GM18505 (cell line): ENCODE measurements around the gene HOXA2.

Source experiments
- ATAC-seq: cut with Tn5 transposase; IDR thresholded peaks from one replicate; pipeline ENCODE4 v1.9.1; 2021; ENCODE audit not compliant: unreplicated experiment
- POLR2A ChIP-seq: IDR thresholded peaks from 4 replicates; pipeline ENCODE4 v1.6.1; 2011; ENCODE audit warnings: borderline replicate concordance; ENCODE audit not compliant: insufficient read depth, insufficient read length; ENCODE audit errors: extremely low read depth

Gene HOXA2

DNA sequence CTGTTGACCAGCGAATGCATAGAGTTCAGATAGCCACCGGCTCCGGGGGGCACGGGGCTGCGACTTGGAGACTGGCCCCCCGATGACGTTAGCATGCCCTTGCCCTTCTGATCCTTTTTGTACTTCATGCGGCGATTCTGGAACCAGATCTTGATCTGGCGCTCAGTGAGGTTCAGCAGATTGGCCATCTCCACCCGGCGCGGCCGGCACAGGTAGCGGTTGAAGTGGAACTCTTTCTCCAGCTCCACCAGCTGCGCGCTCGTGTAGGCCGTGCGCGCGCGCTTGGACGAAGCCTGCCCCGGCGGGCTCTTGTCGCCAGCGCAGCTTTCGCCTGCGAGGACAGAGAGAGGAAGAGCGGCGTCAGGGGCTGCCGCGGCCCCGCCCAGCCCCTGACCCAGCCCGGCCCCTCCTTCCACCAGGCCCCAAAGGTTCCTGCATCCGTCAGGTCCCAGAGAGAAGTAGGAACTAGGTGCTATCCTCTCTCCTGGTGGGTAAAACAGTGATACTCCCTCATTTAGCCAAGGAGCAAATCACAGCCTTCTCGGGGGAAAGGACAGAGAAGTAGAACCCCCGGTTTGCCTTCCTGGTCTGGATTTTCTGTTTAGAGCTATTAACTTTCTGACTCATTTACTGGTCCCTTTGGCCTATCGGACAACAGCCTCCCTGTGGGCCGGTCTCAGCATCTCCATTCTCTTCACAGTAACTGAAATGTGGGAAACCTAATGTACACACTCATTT, 6.1 kb upstream of the HOXA2 start:
- no peak for ATAC-seq
- TF ChIP-seq POLR2A = no peak

DNA sequence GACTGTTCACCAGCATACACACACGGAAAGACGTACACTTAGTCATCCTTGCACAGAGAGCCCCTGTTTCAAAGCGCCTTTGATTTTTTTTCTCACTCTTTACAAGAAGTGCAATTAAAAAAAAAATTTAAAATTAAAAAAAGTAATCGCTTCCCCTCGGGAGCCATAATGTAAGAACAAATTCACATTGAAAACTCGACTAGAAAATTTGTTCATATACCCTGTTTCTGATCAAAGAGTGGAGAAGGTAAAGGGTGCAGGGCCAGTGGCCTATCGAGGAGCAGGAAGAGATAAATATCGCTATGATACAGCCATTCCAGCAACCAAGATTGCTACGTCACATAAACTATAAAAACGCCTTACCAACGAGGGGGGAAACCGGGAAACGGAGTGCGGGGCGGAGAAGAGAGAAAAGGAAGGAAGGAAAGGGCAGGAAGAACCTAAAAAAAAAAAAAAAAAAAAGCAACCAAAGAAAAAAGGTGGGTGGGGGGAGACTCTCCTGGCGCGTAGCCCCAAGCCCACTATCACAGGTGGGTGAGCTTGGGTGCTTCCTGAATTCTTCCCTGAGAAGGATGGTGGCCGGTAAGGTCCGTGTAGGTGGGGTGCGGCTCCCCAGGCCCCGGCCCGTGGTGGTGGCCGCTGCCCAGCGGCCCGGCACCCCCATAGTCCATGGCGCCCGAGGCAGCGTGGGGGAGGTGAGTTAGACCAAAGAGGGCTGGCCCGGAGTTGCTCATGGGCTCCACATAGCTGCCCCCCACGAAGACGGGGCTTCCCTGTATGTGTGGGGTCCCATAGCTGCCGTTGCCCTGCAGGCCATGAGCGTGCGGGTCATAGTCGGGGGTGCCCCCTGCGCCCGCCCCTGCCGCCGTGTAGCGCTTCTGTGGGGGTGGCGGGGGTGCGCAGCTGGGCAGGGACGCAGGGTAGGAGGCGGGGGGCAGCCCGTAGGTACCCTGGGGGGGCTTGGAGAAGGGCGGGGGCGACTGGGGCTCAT, 5.2 kb upstream of the HOXA2 start:
- TF ChIP-seq POLR2A = no peak
- no peak for ATAC-seq

DNA sequence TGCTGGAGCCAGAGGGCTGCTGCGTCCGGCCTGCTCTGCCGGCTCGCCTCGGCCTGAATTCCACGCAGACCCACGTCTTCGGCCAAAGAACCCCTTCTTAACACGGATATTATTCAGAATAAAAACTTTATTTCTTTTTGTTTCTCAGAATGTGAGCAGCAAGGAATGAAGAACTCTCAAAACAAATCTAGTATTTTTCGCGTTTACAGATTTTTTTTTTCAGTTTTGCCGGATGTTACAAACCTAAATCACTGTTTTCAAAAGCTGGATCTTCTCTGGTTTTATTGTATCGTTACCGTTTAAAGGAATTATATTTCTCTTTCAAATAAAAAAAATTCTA, 4.4 kb upstream of the HOXA2 start:
- no peak for TF ChIP-seq POLR2A
- no peak for ATAC-seq

DNA sequence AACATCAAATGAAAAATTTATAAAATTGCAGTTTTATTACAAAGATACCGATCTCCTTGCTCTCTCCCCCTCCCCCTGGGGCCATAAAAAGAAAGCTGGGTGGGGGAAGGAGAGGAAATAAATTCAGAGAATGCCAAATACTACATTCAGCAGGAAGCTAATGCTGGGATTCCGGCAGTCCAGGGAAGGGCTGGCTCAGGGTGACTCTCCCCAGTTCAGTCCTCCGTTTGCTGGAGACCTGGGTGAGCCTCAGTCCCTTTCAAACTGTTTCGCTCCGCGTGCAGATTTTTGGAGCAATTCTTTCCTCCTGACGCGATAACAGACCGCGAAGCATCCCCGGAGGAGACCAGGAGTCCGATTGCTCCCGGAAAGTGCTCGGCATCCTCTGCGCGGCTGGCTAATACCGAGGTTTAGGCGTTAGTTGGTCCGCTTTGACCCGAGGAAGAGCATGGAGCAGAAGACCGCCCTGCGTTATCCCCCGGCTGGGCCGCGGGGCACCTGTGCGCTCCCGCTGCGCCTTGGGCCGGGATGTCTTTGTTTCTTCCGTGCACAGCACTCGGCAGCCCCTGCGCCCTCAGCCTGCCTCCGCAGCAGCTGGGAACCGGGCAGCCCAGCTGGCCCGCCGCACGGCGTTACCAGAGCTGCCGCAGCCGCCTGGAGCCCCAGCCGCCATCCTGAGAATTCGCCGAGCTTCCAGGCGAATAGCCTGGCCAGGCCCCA, 3.9 kb upstream of the HOXA2 start:
- TF ChIP-seq POLR2A = no peak
- ATAC-seq = no peak

DNA sequence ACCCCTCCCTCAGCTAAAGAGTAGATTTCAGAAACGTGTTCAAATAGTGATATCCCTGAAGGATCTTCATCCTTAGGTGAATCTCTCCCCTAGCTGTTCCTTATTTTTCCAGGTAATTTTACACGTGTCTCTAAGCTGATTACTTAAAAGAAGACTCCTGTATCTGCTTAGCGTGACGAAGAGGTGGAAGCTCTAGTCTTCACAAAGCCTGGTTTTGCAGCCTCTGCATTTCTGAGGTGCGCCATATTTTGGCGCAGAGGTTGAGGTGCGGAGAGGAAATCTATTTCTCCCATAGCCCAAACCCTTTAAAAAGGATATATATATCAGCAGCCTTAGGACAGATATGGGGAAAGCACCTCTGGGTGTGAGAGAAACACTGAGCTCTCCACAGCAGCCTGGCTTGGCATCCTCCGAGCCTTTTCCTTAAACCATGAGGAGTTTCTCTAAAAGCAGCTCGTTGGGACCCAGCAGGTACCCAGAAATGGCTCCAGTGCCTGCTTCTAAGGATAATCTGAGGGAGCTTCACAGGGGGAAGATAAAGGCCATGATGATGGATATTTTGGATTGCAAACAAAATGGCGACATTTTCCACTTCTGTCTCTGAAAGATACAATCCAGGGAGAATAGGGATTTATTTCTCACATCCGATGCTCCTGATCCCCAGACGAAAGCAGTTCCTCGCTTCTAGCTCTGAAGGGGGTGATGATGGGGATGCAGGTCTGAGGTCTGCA, 3.0 kb upstream of the HOXA2 start:
- no peak for ATAC-seq
- no peak for TF ChIP-seq POLR2A

DNA sequence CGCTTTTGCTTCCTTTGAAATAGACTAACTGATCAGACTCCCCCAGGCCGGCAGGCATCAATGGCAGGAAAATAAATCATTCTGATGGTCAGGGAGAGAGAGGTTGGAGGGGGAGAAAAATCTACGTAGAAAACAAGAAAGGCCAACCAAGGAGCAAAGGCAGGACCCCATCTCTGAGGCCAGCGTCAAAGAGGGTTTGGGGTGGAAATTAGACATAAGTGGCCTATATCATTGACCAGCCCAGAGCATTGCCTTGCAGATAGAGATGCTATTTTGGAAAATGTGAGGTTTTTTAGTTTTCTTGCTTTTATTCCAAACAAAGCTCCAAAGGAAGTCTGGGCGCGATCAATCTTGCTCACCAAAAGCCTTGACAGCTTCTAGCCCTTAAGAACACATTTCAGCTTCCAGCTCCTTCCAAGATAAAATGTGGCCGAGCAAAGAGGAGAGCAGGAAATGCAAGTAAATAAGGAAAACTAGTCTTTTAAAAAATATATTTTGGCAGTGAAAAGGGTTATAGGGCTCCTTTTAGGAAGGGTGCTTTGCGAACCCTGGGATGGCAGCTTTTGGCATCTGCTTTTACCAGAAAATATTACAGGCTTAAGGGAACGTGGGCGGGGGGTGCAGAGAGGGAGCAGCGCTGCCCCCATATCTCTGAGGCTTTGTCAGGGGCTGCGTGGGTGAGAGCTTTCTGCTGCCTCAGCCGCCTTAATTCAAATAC, 2.0 kb upstream of the HOXA2 start:
- TF ChIP-seq POLR2A = no peak
- no peak for ATAC-seq

DNA sequence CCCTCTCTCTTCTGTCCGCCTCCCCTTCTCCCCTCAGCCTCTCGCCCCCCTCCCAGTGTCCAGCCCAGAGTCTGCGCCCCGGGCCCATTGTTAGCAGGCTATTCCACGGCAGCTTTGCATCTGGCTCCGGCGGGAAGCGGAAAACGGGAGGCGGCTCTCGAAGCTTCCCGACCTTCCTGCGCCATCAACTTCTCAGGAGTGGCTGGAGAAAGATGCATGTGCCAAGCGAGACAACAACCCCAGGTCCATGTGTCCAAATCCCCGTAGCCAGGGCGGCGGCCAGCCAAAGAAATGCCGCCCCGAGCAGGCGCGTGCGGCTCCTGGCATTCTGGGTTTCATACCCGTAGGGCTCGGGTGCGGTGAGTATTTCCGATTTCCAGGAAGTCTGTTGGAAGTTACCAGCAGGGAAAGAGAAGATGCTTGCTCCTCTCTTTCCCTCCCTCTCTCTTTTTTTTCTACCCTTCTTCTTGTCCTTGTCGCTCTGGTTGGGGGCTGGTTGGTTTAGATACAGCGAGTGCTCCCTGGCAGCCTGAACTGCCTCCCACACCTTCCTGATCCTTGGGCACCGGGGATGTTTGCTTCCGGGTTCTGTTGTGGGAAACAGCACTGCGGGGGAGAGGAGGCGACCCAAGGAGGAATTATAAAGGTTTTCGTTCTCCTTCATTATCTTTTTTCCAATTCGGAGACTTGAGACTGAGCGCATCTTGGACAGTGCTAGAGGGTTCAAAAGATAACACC, 1.2 kb upstream of the HOXA2 start:
- TF ChIP-seq POLR2A = no peak
- no peak for ATAC-seq

DNA sequence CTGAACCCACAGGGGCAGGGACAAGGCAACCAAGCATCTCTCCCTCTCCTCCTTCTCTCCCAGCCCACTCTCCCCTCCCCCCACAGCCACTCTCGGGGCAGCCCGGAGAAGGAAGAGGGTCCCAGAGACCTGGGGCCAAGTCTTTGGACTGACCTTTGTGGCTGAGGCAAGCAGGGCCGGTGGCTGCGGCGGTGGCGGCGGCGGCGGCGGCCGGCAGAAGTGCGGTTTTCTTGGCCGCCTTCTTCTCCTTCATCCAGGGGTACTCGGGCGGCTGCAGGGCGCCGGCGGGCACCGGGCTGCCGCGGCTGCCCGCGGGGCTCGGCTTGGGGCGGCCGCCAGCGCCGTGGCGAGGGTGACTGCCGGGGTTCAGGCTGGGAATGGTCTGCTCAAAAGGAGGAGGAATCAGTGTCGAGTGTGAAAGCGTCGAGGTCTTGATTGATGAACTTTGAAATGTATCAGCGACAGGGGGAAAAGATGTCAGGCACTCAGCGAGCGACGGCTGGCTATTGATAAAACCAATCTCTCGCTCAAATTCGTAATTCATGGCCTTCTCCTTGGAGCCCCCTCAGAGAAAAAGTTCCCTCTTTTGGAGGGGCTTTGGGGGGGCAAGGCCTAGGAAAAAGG, 414 bp downstream of the HOXA2 start:
- no peak for TF ChIP-seq POLR2A
- no peak for ATAC-seq

DNA sequence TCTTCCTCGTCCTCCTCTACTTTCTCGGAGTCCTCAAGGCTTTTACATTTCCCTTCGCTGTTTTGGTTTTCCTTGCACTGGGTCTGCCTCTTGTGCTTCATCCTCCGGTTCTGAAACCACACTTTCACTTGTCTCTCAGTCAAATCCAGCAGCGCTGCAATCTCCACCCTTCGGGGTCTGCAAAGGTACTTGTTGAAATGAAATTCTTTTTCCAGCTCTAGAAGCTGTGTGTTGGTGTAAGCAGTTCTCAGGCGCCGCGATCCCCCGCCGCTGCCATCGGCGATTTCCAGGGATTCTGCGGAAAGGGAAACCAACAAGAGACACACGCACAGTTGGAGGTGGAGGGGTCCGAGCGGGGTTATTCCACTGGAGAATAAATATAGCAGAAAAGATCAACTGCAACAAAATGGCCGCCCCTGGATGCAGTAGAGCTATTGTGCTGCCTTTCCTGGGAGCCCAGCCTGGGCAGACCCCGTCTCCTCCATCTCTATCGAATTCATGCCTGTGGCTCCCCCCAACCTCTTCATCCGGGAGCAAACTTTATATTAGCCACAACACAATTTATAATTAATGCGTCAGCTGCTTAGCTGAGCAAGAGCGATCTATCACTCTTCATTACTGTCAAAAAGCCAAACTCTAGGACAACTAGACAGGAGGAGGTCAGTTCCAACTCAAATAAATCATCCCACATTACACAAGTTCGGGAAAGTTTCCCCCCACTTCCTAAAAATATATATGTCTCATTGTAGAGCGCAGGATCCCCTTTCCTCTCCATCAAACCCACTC, 1.1 kb downstream of the HOXA2 start:
- TF ChIP-seq POLR2A = no peak
- no peak for ATAC-seq

DNA sequence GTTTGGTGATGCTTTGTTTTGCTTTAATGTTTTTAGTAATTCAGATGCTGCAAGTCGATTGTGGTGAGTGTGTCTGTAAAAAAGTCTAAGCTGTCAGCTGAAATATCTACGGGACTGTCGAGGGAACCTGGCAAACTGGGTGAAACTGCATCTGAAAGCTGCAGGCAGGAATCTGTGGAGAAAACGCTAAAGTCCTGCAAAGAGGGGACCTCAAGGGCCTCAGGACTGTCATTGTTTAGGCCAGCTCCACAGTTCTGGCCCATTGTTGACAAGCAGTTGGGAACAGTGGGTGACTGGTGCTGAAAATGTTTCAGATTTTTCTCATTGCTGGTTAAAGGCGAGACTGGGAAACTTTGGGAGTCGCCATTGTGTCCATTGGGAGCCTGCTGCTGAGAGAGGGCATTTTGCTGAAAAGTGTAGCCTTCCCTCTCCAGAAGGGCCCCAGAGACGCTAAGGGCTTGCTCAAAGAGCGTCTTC, 1.8 kb downstream of the HOXA2 start:
- no peak for TF ChIP-seq POLR2A
- ATAC-seq = no peak
